Measurements from ENCODE around the gene HMCN2. TPM values are rescaled to one million over a fixed set of nuclear protein-coding genes. Genes with fewer than 3 reads are reported as not detected.

The HMCN2 gene
- total and polyA plus RNA-seq, 2 donors (not counting 1 experiment from before 2014, with no cell fraction given) = 0.01 TPM; not detected in 1

DNA sequence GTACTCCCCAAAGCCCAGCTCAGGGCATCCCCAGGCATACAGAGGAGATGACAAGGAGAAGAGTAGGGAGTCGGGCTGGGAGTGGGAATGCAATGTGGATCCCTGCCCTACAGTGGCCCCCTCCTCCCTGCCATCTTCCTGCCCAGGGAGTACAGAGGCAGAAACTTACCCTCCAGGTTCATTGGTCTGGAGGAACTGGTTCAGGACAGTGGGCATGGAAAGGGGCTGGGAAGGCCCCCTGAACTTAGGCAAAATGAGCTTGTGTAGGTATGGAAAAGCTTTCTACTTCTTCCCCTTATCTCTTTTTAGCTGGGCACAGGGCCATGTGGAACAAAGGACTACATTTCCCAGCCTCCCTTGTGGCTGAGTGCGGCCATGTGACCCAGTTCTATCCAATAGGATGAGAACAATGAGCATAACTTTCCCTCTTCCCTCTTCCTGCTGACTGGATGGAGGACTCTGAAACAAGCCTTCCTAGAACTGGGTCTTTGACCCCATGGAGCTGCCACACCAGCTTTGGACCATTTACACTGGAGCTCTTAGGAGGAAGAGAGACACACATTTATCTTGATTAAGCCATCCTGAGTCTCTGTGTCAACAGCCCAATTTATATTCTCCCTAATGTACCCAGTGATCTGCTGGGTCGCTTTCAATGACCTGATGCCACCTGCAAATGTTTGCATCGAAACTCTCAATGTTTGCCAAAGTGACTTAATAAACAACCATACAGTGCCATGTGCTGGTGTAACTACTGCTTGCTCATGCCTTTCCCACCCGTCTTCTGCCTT is 25.0 kb upstream of the HMCN2 start:
- ATAC-seq (ENCODE audit: low read depth) = peak; percentile 23
- peak; percentile 69 for DNase-seq
- Histone ChIP-seq H3K27me3 (replicated peaks in 1 of 4; ENCODE audit: control extremely low read depth in 1 of 4, control insufficient read depth in 3 of 4, insufficient read depth in 4 of 4, low read length in 3 of 4) (peaks cover 0 to 9% (median 0%) of the 10 kb centered on the region in 4 experiments), H3K27ac (ENCODE audit: low read length in 2 of 2) (no peak overlapping the region), H3K4me3 (ENCODE audit: control extremely low read depth in 1 of 5, extremely low read depth in 1 of 5, insufficient read depth in 1 of 5, low read depth in 2 of 5, low read length in 4 of 5) (no peak overlapping the region), H2AFZ (ENCODE audit: insufficient read depth, low read depth, low read length, poor library complexity, severe bottlenecking) (peak overlapping the region; percentile 57), H3K4me1 (ENCODE audit: control insufficient read depth in 2 of 2, insufficient read depth in 2 of 2, low read length in 2 of 2) (peaks cover 24 to 37% of the 10 kb centered on the region in 2 donors), H3K4me2 (replicated peaks; ENCODE audit: low read depth, low read length, poor library complexity, severe bottlenecking) (peak overlapping the region; percentile 73), H3K9me3 (ENCODE audit: control extremely low read depth in 1 of 3, control insufficient read depth in 2 of 3, insufficient read depth in 1 of 3, low read length in 2 of 3) (no peaks in the 10 kb centered on the region), H3K36me3 (replicated peaks in 1 of 2; ENCODE audit: control extremely low read depth in 1 of 2, control insufficient read depth in 1 of 2, extremely low read depth in 1 of 2, insufficient read depth in 2 of 2, low read length in 1 of 2) (no peaks in the 10 kb centered on the region), H3K79me2 (ENCODE audit: control insufficient read depth, insufficient read depth, low read length) (no peaks in the 10 kb centered on the region), H4K20me1 (ENCODE audit: control insufficient read depth, insufficient read depth, low read length, poor library complexity, severe bottlenecking) (no peaks in the 10 kb centered on the region), H3K9ac (ENCODE audit: low read length) (no peak overlapping the region)
- no peak for TF ChIP-seq EZH2 (IDR thresholded peaks at IDR 0.05; ENCODE audit: borderline replicate concordance, insufficient read depth, low read depth, low read length, poor library complexity, severe bottlenecking)
- TF ChIP-seq, protein P1, sequence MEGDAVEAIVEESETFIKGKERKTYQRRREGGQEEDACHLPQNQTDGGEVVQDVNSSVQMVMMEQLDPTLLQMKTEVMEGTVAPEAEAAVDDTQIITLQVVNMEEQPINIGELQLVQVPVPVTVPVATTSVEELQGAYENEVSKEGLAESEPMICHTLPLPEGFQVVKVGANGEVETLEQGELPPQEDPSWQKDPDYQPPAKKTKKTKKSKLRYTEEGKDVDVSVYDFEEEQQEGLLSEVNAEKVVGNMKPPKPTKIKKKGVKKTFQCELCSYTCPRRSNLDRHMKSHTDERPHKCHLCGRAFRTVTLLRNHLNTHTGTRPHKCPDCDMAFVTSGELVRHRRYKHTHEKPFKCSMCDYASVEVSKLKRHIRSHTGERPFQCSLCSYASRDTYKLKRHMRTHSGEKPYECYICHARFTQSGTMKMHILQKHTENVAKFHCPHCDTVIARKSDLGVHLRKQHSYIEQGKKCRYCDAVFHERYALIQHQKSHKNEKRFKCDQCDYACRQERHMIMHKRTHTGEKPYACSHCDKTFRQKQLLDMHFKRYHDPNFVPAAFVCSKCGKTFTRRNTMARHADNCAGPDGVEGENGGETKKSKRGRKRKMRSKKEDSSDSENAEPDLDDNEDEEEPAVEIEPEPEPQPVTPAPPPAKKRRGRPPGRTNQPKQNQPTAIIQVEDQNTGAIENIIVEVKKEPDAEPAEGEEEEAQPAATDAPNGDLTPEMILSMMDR (IDR thresholded peaks at IDR 0.05) = no peak
- H3K27me3 Mint-ChIP-seq = peaks cover 11% of the 10 kb centered on the region
- ChIA-PET POLR2A (interaction anchor here (0.5 to 0.7 kb wide), 3 partner anchors 194 to 201 kb away, joined by 3 read pairs; no protein-coding TSS in a partner anchor), CTCF (interaction anchor here (1.0 to 9.6 kb wide), 9 partner anchors 9 to 355 kb away, joined by 3 to 191 read pairs (median 5); no protein-coding TSS in a partner anchor)
- peaks cover 35% of the 10 kb centered on the region for H3K4me1 Mint-ChIP-seq
- no peaks in the 10 kb centered on the region for H3K9me3 Mint-ChIP-seq (ENCODE audit: insufficient read depth)
- intact Hi-C loops (cut with micrococcal nuclease) = loop anchor here (5.0 kb wide), 1 partner anchor 353 kb away; no protein-coding TSS in a partner anchor
- 84% methylated on average over 4 of the region's 5 CpGs for WGBS (ENCODE audit: insufficient coverage)
- H3K27ac Mint-ChIP-seq = peak overlapping the region; percentile 87
- H3K4me3 Mint-ChIP-seq = peak overlapping the region; percentile 80

DNA sequence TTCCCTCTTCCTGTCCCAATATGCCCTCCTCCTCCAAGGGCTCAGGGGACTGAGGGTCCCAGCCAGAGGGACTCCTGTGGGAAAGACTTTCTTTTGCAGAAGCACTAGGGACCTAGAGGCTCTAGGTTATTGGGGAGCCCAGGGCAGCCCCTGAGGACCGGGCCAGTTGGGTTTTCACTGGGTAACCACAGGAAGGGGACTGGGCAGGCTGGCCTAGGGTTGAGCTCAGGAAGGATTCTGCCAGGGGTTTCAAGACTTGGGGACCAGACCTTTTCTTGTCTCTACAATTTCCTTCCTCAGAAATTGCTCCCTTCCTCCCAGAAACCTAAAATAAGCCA is 24.4 kb upstream of the HMCN2 start:
- no peaks in the 10 kb centered on the region for H3K9me3 Mint-ChIP-seq (ENCODE audit: insufficient read depth)
- H3K4me3 ChIP-seq (ENCODE audit: control extremely low read depth in 1 of 5, extremely low read depth in 1 of 5, insufficient read depth in 1 of 5, low read depth in 2 of 5, low read length in 4 of 5) = no peak overlapping the region
- H3K9me3 ChIP-seq (ENCODE audit: control extremely low read depth in 1 of 3, control insufficient read depth in 2 of 3, insufficient read depth in 1 of 3, low read length in 2 of 3) = no peaks in the 10 kb centered on the region
- no peak overlapping the region for H2AFZ ChIP-seq (ENCODE audit: insufficient read depth, low read depth, low read length, poor library complexity, severe bottlenecking)
- no CpG with 5 or more reads among the region's 1 CpG for WGBS (ENCODE audit: insufficient coverage)
- peaks cover 11% of the 10 kb centered on the region for H3K27me3 Mint-ChIP-seq
- H3K9ac ChIP-seq (ENCODE audit: low read length) = no peak overlapping the region
- no peaks in the 10 kb centered on the region for H4K20me1 ChIP-seq (ENCODE audit: control insufficient read depth, insufficient read depth, low read length, poor library complexity, severe bottlenecking)
- TF ChIP-seq, protein P1 (IDR thresholded peaks at IDR 0.05) = no peak
- no peak for TF ChIP-seq EZH2 (IDR thresholded peaks at IDR 0.05; ENCODE audit: borderline replicate concordance, insufficient read depth, low read depth, low read length, poor library complexity, severe bottlenecking)
- DNase-seq = no peak
- peak overlapping the region; percentile 73 for H3K4me2 ChIP-seq (replicated peaks; ENCODE audit: low read depth, low read length, poor library complexity, severe bottlenecking)
- H3K4me1 Mint-ChIP-seq = peaks cover 31% of the 10 kb centered on the region
- ChIA-PET POLR2A (interaction anchor here (0.5 kb wide), 1 partner anchor 195 kb away, joined by 3 read pairs; no protein-coding TSS in a partner anchor), CTCF (interaction anchor here (1.0 to 9.6 kb wide), 5 partner anchors 11 to 339 kb away, joined by 3 to 191 read pairs (median 5); no protein-coding TSS in a partner anchor)
- H3K27ac Mint-ChIP-seq = no peak overlapping the region
- no peaks in the 10 kb centered on the region for H3K36me3 ChIP-seq (replicated peaks in 1 of 2; ENCODE audit: control extremely low read depth in 1 of 2, control insufficient read depth in 1 of 2, extremely low read depth in 1 of 2, insufficient read depth in 2 of 2, low read length in 1 of 2)
- no peak overlapping the region for H3K27ac ChIP-seq (ENCODE audit: low read length in 2 of 2)
- H3K79me2 ChIP-seq (ENCODE audit: control insufficient read depth, insufficient read depth, low read length) = no peaks in the 10 kb centered on the region
- H3K27me3 ChIP-seq (replicated peaks in 1 of 4; ENCODE audit: control extremely low read depth in 1 of 4, control insufficient read depth in 3 of 4, insufficient read depth in 4 of 4, low read length in 3 of 4) = peaks cover 0 to 8% (median 0%) of the 10 kb centered on the region in 4 experiments
- no peak overlapping the region for H3K4me3 Mint-ChIP-seq
- ATAC-seq (ENCODE audit: low read depth) = no peak
- peaks cover 24 to 32% of the 10 kb centered on the region in 2 donors for H3K4me1 ChIP-seq (ENCODE audit: control insufficient read depth in 2 of 2, insufficient read depth in 2 of 2, low read length in 2 of 2)
- intact Hi-C loops (cut with micrococcal nuclease) = loop anchor here (5.0 kb wide), 1 partner anchor 354 kb away; no protein-coding TSS in a partner anchor
